ENCODE results near the gene LCE2A.

The LCE2A gene

GRCh38 chr1:152743371-152744145 lies 45.4 kb downstream of the LCE2A start:
- DNase-seq, result no peak

GRCh38 chr1:152745289-152745704 lies 47.2 kb downstream of the LCE2A start:
- DNase-seq, result no peak

- no peak for DNase-seq
Observed at GRCh38 chr1:152745765-152746444, 47.8 kb downstream of the LCE2A start.

GRCh38 chr1:152747831-152748230 lies 49.7 kb downstream of the LCE2A start:
- DNase-seq, result no peak

All from cerebellar nuclear complex (tissue), 1 donor.